GM12865 (cell line): ENCODE data around the gene CCL22.
"Not testable (repeated sequence)": the region's sequence is repeated elsewhere in the genome, so short reads cannot be mapped to it uniquely, and the experiment has no call there.

Experiments
- DNase-seq: peaks from one replicate; pipeline ENCODE4 v3.0.0; 2010; ENCODE audit warnings: low read depth
- H3K4me3 ChIP-seq: 2 replicates; pipeline ENCODE4 v1.5.1; 2011; ENCODE audit warnings: mild to moderate bottlenecking, low read depth, low read length, control low read depth
- CTCF ChIP-seq: IDR thresholded peaks from 2 replicates; pipeline ENCODE4 v1.5.1; 2011; ENCODE audit warnings: low read length, control low read depth, low read depth, inconsistent platforms; ENCODE audit not compliant: insufficient read depth; ENCODE audit errors: missing control alignments

The CCL22 gene

GRCh38 chr16:57335366-57335765 is 23.2 kb upstream of the CCL22 start:
- no peak for TF ChIP-seq CTCF
- H3K4me3 ChIP-seq = no peak overlapping the region
- DNase-seq = no peak

GRCh38 chr16:57341062-57341440 is 17.5 kb upstream of the CCL22 start:
- DNase-seq = peak; percentile 65
- no peak overlapping the region for H3K4me3 ChIP-seq
- TF ChIP-seq CTCF = no peak

GRCh38 chr16:57341441-57342303 is 16.9 kb upstream of the CCL22 start:
- H3K4me3 ChIP-seq = no peak overlapping the region
- no peak for TF ChIP-seq CTCF
- no peak for DNase-seq

GRCh38 chr16:57342606-57343005 is 16.0 kb upstream of the CCL22 start:
- not testable (repeated sequence) for DNase-seq, H3K4me3 ChIP-seq

GRCh38 chr16:57343221-57343620 is 15.4 kb upstream of the CCL22 start:
- peak; percentile 49 for DNase-seq
- H3K4me3 ChIP-seq = no peak overlapping the region
- TF ChIP-seq CTCF = no peak

- DNase-seq, H3K4me3 ChIP-seq: not testable (repeated sequence)
Measured at GRCh38 chr16:57344094-57344493, 14.5 kb upstream of the CCL22 start.

- no peak overlapping the region for H3K4me3 ChIP-seq
- no peak for TF ChIP-seq CTCF
- no peak for DNase-seq
Measured at GRCh38 chr16:57345021-57345420, 13.6 kb upstream of the CCL22 start.

- DNase-seq = no peak
- TF ChIP-seq CTCF = no peak
Measured at GRCh38 chr16:57345666-57346204, 12.8 kb upstream of the CCL22 start.

More at GRCh38 chr16:57345666-57346204, 12.8 kb upstream of the CCL22 start:
- H3K4me3 ChIP-seq = no peak overlapping the region
